ENCODE data around the gene MPP3.
"Not testable (repeated sequence)": the region's sequence is repeated elsewhere in the genome, so short reads cannot be mapped to it uniquely, and the experiment has no call there.

Gene MPP3

DNA sequence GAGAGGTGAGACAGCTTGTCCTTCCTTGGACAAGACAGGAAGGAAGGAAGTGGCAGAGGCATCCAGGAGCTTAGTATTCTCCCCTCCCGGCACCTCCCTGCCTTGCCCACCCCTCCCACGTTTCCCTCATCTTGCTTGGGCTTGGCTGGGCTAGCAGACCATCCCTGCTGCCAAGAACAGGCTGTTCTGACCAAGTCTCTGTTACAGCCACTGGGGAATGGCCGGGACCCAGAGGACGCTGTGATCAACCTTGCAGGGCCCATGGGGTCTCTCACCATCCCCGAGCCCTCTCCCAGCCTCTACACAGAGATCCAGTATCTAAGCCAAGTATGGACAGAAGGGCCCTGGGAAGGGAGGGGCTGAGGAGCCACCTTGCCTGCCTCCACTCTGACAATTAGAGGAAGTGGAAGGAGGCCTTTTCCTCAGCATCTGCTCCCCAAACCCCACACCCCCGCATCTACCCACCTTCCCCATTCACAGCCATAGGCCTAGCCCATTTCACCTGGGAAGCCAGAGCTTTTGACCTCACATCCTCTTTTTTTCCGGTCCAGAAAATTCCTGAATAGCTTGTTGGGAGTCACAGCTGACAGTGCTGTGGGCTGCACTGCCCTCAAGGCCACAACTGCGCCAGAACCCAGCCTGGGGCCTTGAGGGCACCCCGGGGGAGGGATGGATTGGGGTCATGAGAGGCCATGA, 28.1 kb upstream of the MPP3 start:
- no peak for DNase-seq (ENCODE audit: low read depth, low spot score)

DNA sequence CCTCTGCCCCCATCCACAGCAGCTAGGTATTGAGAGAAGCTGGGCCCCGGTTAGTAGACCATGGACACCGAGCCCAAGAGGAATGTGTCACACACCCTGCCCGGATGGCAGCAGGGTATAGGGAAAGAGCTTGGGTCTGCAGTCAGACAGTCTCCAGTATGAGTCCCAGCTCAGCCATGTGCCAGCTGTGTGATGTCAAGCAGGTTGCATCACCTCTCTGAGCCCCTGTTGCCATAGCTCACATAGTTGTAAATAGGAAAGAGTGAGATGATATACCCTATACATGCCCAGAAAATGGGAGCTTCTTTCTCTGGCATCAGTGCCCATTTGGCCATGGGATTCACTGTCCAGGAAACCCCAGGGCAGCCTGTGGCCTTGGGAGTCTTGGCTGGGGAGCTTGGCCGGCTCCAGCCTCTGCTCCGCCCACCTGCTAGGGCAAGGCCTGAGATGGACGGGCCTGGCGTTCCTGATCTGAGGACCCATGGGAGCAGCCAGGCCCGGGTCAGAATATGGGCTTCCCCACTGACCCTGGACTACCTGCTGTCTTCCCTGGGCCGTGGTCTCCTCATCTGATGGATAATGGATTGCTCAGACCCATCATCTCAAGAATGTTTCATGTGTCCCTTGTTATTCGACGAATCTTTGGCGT, 27.3 kb upstream of the MPP3 start:
- DNase-seq (ENCODE audit: low read depth, low spot score) = no peak

DNA sequence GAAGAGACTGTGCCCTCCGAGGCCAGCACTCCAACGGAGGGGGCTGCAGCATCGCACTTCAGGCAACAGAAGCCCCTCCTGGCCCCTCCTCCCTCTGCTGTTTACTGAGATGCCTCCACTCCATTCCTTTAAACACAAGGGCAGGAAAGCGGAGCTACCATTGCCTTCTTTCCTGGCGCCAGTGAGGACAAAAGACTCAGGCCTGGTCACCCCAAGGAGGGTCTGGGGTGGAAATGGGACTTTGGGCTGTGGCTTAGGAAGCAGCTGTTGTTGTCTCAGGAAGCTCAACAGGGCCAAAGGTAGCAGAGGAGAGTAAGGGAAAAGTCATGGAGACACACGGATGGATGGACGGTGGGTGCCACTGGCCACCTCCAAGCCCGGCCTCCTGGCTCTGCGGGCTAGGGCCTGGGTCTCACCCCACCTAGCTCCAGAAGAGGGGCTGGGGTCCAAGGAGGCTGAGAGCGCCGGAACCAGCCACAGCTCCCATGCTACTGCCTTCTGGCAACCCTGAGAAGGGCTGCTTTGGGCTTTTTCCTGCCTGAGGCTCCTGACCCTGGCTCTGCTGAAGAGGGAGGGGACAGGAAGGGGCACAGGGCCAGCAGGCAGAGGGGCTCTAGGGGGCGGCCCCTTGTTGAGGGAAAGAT, 25.1 kb upstream of the MPP3 start:
- no peak for DNase-seq (ENCODE audit: low read depth, low spot score)

DNA sequence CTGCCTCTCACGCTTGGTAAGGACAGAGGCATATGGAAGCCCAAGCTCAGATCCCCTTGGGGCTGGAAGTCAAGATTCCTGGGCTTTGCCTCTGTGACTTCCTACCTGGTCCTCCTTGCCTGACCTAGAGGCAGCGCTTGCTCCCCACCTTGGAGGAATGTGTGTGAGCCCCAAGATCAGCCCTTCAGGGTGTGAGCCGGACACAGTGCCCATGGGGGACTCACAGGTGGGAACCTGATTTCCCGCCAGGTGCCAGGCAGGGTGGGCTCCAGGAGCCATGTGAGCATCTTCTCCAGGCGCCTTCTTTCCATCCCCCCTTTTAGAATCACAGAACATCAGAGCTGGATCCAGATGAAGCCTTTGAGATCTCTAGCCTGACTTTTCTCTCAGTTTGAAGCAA, 24.2 kb upstream of the MPP3 start:
- DNase-seq (ENCODE audit: low read depth, low spot score) = no peak

DNA sequence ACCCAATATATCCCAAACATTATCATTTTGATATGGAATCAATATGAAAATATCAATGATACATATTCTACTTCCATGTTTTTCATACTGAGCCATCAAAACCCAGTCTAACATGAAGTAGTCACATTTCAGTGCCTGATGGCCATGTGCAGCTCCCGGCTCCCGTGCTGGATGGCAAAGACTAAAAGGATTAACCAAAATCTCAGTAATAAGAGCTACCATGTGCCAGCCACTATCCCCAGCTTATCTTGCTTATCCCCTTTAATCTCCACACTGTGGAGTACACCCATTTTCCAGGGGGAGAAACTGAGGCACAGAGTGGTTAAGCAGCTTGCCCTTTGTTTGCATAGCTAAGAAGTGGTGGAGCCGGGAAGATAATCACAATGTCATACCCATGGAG, 23.2 kb upstream of the MPP3 start:
- no peak for DNase-seq (ENCODE audit: low read depth, low spot score)

DNA sequence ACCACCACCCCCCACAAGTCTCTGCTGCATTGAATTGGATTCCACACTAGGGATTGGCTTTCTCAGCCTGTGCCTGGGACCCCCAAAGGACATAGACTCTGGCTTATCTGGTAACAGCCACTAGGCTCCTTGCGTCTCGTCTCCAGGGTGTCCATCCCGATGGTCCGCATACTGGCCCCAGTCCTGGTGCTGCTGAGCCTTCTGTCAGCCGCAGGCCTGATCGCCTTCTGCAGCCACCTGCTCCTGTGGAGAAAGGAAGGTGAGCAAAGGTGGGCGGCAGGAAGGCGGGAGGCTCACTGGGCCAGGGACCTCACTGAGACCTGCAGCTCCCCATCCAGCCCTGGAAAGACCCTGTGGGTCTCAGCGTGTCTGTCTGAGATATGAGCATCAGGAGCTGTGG, 22.1 kb upstream of the MPP3 start:
- DNase-seq (ENCODE audit: low read depth, low spot score) = no peak

DNA sequence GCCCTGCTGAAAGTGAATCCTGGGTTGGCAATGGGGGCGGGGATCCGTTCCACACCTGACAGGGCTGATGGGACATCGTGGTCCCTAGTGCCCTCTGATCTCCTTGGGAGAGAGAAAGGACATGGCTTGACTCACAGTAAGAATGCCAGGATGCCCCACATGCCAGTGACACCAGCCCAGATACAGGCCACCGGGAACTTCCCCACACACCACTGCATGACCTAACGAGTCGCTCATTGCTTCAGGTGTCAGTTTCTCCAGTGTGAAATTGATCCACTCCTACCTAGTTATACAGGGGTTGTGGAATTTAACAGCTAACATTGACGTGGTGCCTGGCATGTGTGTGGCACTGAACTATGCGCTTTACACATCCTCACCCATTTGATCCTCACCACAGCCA, 21.6 kb upstream of the MPP3 start:
- no peak for DNase-seq (ENCODE audit: low read depth, low spot score)

DNA sequence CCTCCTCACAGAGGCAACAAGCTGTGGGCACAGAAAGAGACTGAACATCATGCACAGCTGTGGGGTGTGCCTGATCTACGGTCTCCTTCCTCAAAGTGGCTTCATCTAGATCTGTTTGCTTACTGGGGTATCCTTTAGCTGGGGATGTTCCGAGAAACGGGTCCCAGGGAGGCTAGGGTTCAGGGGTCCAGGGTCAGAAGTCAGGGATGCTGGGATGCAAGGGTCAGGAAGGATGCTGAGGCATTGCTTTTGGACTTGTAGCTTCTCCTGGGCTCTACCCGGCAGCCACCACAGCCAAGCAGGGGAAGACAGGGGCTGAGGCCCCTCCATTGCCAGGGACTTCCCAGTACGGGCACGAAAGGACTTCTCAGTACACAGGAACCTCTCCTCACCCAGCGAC, 20.6 kb upstream of the MPP3 start:
- DNase-seq (ENCODE audit: low read depth, low spot score) = no peak

DNA sequence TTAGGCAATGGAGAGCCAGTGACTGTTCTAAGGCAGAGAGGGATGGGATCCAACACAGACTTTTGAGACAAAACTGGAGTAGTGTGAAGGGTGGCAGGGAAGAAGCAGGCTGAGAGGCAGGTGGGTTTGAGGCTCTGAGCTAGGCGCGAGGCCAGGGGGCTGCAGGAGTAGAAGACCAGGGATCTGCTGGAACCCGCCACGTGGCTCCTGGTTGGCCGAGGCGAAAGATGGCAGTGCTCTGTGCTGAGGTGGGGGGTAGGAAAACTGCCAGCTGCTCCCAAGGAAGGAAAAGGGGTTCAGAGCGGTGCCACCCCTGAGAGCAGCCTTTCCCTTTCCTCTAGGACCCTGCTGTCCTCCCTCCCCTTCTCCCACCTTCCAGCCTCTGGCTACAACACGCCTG, 19.6 kb upstream of the MPP3 start:
- DNase-seq (ENCODE audit: low read depth, low spot score) = no peak

DNA sequence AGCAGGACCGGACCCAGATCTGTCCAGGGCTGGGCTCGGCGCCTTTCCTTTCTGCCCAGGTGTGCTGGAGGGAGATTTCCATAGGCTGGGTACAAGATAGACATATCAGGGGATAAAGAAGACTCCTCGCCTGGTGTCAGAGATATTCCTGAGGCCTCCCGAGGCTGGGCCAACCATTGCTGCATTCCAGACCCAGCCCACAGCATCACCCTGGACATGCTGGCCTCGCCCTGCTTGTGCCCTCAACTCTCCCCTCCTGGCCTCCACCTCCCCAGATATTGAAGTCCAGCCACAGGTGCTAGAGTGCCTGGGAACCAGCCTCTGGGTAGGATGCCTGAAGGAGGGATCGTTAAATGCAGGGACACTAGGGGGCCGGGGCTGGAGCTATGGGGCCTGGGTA, 16.2 kb upstream of the MPP3 start:
- DNase-seq (ENCODE audit: low read depth, low spot score) = no peak

DNA sequence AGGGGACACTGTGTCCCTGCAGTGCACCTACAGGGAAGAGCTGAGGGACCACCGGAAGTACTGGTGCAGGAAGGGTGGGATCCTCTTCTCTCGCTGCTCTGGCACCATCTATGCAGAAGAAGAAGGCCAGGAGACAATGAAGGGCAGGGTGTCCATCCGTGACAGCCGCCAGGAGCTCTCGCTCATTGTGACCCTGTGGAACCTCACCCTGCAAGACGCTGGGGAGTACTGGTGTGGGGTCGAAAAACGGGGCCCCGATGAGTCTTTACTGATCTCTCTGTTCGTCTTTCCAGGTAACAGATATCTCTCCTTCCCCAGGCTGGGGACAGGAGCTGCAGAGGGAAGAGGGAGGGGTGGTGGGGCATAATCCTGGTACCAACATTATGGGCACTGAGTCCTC, 15.7 kb upstream of the MPP3 start:
- no peak for DNase-seq (ENCODE audit: low read depth, low spot score)

DNA sequence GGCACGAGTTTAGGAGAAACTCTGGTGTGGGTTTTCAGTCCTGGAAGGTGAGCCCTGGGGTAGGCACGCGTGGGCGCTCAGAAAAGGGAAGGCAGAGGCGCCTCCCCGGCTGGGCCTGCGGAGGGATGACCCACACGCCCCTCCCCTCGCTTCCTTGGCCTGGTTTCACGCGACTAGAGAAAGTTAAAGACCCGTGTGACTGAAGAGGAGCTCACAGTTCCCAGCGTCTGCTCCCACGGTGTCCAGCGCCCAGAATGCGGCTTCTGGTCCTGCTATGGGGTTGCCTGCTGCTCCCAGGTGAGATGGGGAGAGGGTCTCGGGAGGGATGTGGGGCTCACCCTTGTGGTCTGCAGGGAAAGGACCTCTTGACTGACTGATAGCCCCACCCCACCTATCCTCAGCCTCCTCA, 14.0 kb upstream of the MPP3 start, which contains the start of gene CD300LG:
Gene CD300LG (plus strand): TSS at position 214 of the 409 bp plus-strand sequence. CDS start 41 bp downstream, at position 255.
- DNase-seq (ENCODE audit: low read depth, low spot score) = no peak

DNA sequence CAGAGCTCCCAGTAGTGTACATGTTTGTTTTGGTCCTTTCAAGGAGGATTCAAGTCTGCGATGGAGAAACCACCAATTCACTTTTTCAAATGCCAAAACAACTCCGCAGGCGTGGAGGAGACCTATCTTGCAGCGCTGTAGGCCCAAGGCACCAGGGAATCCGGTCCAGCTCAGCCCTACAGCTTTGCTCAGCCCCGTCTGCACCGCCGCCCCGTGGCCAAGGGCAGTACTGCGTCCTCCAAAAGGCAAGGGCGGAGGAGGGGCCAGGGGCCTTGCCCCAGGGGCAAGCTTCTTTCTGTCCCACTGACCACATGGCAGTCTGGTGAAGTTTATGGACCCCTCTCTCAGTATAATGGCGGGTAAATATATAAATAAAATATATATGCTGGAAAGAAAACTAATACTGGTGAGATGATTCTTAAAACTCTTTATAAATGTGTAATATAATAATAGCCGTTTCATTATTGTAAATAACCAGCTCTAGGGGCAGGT, 13.3 kb upstream of the MPP3 start:
- DNase-seq (ENCODE audit: low read depth, low spot score) = peak; percentile 49

DNA sequence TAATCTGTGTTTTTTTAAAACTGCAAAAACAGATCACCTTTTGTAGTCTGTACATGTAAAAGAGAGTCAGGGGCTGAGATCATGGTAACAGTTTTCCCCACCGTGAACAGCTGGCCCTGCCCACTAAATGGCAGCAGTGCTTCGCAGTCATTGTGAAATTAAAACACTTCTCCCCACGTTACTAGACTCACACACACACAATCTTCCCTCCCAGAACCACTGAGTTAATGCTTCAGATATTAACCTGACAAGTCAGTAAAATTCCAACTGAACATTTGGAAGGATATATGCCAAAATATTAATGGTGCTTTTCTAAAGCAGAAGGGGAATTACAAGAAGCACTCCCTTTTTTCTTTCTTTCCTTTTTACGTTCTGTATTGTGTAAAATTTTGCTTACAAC, 12.8 kb upstream of the MPP3 start:
- no peak for DNase-seq (ENCODE audit: low read depth, low spot score)

DNA sequence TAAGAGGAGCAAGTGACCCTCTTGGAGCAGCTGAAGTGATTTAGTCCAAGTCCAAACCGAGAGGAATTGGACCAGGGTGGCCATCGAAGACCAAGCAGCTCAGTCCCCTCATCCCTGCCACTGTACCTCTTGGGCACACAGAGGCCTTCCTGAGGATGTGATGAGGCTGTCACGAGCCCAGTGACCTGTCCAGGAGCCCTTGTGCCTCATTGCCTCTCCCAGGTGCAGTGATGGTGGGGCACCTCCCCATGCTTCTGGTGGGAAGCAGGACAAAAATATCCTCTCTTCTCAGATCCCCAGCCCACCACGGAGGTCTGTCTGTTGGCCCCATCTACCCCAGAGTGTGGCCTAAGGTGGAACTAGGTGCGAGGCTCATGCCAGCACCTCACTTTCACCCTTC, 11.3 kb upstream of the MPP3 start:
- no peak for DNase-seq (ENCODE audit: low read depth, low spot score)

DNA sequence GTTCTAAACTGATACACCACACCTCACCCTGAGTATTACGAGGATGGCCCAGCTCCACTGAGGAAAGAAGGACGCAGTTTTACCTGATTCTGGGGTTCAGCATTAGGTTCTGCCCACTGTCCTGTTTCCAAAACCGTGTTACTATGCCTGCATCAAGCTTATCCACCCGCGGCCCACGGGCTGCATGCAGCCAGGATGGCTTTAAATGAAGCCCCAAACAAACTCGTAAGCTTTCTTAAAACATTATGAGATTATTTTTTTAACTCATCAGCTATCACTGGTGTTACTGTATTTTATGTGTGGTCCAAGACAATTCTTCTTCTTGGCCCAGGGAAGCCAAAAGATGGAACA, 10.0 kb upstream of the MPP3 start:
- DNase-seq (ENCODE audit: low read depth, low spot score) = no peak

DNA sequence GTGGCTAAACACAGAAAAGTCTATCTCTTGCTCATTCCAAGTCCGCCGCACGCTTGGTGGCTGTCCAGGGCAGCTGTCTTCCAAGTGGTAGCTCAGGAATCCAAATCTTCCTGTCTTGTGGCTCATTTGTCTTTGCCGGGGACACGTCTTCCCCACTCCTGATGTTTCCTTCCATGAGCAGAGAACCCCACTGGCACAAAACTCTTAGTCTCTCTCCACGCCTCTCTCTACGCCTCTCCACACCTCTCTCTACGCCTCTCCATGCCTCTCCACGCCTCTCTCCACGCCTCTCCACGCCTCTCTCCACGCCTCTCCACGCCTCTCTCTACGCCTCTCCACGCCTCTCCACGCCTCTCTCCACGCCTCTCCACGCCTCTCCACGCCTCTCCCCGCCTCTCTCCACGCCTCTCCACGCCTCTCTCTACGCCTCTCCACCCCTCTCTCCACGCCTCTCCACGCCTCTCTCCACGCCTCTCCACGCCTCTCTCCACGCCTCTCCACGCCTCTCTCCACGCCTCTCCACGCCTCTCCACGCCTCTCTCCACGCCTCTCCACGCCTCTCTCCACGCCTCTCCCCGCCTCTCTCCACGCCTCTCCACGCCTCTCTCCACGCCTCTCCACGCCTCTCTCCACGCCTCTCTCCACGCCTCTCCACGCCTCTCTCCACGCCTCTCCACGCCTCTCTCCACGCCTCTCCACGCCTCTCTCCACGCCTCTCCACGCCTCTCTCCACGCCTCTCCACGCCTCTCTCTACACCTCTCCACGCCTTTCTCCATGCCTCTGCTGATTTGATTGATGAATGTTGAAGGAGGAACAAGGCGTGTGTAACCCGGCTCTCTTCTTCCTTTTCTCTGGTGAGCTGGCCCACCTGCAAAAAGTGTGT, 9.4 kb upstream of the MPP3 start:
- DNase-seq (ENCODE audit: low read depth, low spot score) = not testable (repeated sequence)

DNA sequence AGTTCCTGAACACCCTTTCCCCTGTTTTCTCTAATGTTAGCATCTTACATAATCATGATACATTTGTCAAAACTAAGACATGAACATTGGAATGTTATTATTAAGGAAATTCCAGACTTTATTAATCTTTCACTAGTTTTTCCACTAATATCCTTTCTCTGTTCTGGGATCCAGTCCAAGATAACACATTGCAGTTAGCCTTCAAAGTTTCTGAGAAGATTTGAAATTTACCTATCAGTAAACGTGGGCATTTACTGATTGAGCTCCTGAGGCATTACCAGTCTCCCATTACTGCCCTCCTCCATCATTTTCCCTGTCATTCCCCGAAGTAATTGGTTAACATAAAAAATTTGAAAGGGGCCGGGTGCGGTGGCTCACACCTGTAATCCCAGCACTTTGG, 8.3 kb upstream of the MPP3 start:
- DNase-seq (ENCODE audit: low read depth, low spot score) = no peak

DNA sequence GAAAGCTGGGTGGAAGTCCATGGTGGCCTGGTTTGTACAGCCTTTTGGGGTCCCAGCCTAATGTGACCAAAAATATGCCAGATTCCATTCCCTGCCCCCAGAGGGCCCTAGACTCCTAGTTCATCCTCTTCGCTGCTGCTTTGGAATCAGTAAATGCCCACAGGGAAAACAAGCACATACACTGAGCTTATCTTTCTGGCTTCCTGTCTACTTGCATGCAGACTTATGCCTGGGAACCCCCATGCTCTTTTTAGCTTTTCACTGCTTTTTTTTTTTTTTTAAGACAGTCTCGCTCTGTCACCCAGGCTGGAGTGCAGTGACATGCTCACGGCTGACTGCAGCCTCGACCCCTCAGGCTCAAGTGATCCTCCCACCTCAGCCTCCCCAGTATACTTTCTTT, 7.9 kb upstream of the MPP3 start:
- no peak for DNase-seq (ENCODE audit: low read depth, low spot score)

DNA sequence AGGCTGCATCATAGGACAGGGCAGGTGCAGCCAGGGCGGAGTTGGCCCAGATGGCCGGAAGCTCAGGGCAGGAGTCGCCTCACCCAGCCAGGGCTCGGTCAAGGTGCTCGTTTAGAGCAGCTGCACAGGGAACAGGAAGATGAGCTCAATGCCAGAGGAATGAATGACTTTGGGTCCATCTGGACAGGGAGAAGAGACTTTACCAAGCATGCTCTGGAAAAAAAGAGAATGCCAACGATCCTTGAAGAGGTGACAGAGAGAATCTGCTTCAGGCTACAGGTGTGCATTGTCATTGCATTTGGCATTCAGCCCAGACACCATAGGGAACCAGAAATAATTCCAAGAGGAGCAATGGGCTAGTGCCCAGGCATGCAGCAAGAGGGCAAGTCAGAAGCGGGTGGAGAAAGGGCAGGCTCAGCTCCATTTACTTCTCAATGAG, 6.7 kb upstream of the MPP3 start:
- no peak for DNase-seq (ENCODE audit: low read depth, low spot score)

DNA sequence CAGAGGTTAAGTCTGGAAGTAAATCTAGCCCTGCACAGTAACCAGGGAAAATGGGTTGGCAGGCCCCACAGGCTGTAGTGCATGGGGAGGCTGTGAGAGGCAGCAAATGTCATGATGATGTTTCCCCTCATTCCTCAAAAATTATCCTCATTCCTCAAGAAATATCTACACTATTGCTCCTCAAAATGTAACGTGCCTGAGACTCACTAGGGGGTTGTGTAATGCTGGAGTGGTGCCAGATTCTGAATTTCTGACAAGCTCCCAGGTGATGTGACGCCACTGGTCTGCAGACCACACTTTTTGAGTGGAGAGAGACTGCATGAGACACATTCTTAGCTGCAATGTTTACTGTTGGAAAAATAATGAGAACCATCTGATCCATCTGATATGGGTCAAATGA, 1.2 kb upstream of the MPP3 start:
- no peak for DNase-seq (ENCODE audit: low read depth, low spot score)

Data from activated naive CD8-positive, alpha-beta T cell treated with anti-CD3 and anti-CD28 coated beads, Interleukin-2, amount 50 U/mL, for 16 hours (primary cell).